Measurements from ENCODE around the gene PCSK4. TPM values are rescaled to one million over a fixed set of nuclear protein-coding genes. Genes with fewer than 3 reads are reported as not detected.

The PCSK4 gene
- total RNA-seq, 1 experiment from 2014 or later, result 3.9 TPM

GRCh38 chr19:1433119-1434039 is 56.8 kb downstream of the PCSK4 start:
- no peaks in the 10 kb centered on the region for H3K27me3 ChIP-seq (ENCODE audit: low read length)
- no TSS peak for BruUV-seq (replicated peaks)
- H3K9me3 ChIP-seq (ENCODE audit: low read length), result no peaks in the 10 kb centered on the region
- H3F3A ChIP-seq (ENCODE audit: low read length, unreplicated experiment), result no peaks in the 10 kb centered on the region
- intact Hi-C loops (cut with micrococcal nuclease), result no loop called here
- POLR2A ChIA-PET (ENCODE audit: unreplicated experiment), result no interaction called here
- no peak for TF ChIP-seq EZH2phosphoT487 (IDR thresholded peaks at IDR 0.05; ENCODE audit: borderline replicate concordance, low read length)
- H3K36me3 ChIP-seq (ENCODE audit: low read depth, low read length), result no peaks in the 10 kb centered on the region; the same call in 1 of the 2 replicates
- no peak for ATAC-seq
- H2AFZ ChIP-seq (ENCODE audit: low read length), result no peak overlapping the region
- no peak overlapping the region for H3K4me3 ChIP-seq (ENCODE audit: low read length)
- H3K4me2 ChIP-seq (ENCODE audit: low read length), result no peak overlapping the region
- no peaks in the 10 kb centered on the region for H3K9me2 ChIP-seq (replicated peaks; ENCODE audit: low read length)
- H3K79me2 ChIP-seq (ENCODE audit: low read length), result peaks cover 3% of the 10 kb centered on the region
- H3K27ac ChIP-seq (ENCODE audit: low read length), result no peak overlapping the region
- no peak for DNase-seq
- H3K9ac ChIP-seq (ENCODE audit: low read length), result no peak overlapping the region
- no peaks in the 10 kb centered on the region for H3K4me1 ChIP-seq (ENCODE audit: insufficient read depth, low read length)
- no peaks in the 10 kb centered on the region for H4K20me1 ChIP-seq (ENCODE audit: low read length)
- CTCF ChIA-PET, result interaction anchor here (0.6 kb wide), 1 partner anchor 11 kb away, joined by 3 read pairs; no protein-coding TSS in a partner anchor

- ChIA-PET CTCF (interaction anchor here (0.6 kb wide), 1 partner anchor 12 kb away, joined by 3 read pairs; no protein-coding TSS in a partner anchor), POLR2A (ENCODE audit: unreplicated experiment) (no interaction called here)
- DNase-seq (no peak), ATAC-seq (no peak)
- Histone ChIP-seq H3K36me3 (ENCODE audit: low read depth, low read length) (no peaks in the 10 kb centered on the region; the same call in 1 of the 2 replicates), H3K79me2 (ENCODE audit: low read length) (no peaks in the 10 kb centered on the region), H3K27me3 (ENCODE audit: low read length) (no peaks in the 10 kb centered on the region), H2AFZ (ENCODE audit: low read length) (no peak overlapping the region), H3F3A (ENCODE audit: low read length, unreplicated experiment) (no peaks in the 10 kb centered on the region), H3K4me1 (ENCODE audit: insufficient read depth, low read length) (no peaks in the 10 kb centered on the region), H3K4me3 (ENCODE audit: low read length) (no peak overlapping the region), H4K20me1 (ENCODE audit: low read length) (no peaks in the 10 kb centered on the region), H3K4me2 (ENCODE audit: low read length) (no peak overlapping the region), H3K27ac (ENCODE audit: low read length) (no peak overlapping the region), H3K9me3 (ENCODE audit: low read length) (no peaks in the 10 kb centered on the region), H3K9me2 (replicated peaks; ENCODE audit: low read length) (no peaks in the 10 kb centered on the region), H3K9ac (ENCODE audit: low read length) (no peak overlapping the region)
- intact Hi-C loops (cut with micrococcal nuclease), result no loop called here
- TF ChIP-seq EZH2phosphoT487 (IDR thresholded peaks at IDR 0.05; ENCODE audit: borderline replicate concordance, low read length) (no peak), CTCF (conservative IDR thresholded peaks at IDR 0.05; ENCODE audit: low read depth, low read length) (no peak), EZH2 (IDR thresholded peaks at IDR 0.05; ENCODE audit: low read length, unreplicated experiment) (no peak)
- BruUV-seq (replicated peaks), result no TSS peak
These were observed 57.7 kb downstream of the PCSK4 start for GRCh38 chr19:1432507-1432887.

- H4K20me1 ChIP-seq (ENCODE audit: low read length), result no peaks in the 10 kb centered on the region
- no peak overlapping the region for H2AFZ ChIP-seq (ENCODE audit: low read length)
- no peak overlapping the region for H3K4me3 ChIP-seq (ENCODE audit: low read length)
- H3K4me2 ChIP-seq (ENCODE audit: low read length), result no peak overlapping the region
- POLR2A ChIA-PET (ENCODE audit: unreplicated experiment), result no interaction called here
- H3K9me3 ChIP-seq (ENCODE audit: low read length), result no peaks in the 10 kb centered on the region
- no TSS peak for BruUV-seq (replicated peaks)
- no peak for ATAC-seq
- no peaks in the 10 kb centered on the region for H3K4me1 ChIP-seq (ENCODE audit: insufficient read depth, low read length)
- no peaks in the 10 kb centered on the region; the same call in 1 of the 2 replicates for H3K36me3 ChIP-seq (ENCODE audit: low read depth, low read length)
- no peak for TF ChIP-seq EZH2 (IDR thresholded peaks at IDR 0.05; ENCODE audit: low read length, unreplicated experiment)
- no peak for TF ChIP-seq EZH2phosphoT487 (IDR thresholded peaks at IDR 0.05; ENCODE audit: borderline replicate concordance, low read length)
- TF ChIP-seq CTCF (conservative IDR thresholded peaks at IDR 0.05; ENCODE audit: low read depth, low read length), result no peak
- no peak overlapping the region for H3K9ac ChIP-seq (ENCODE audit: low read length)
- intact Hi-C loops (cut with micrococcal nuclease), result no loop called here
- no peaks in the 10 kb centered on the region for H3K9me2 ChIP-seq (replicated peaks; ENCODE audit: low read length)
- no peak overlapping the region for H3K27ac ChIP-seq (ENCODE audit: low read length)
- no peaks in the 10 kb centered on the region for H3F3A ChIP-seq (ENCODE audit: low read length, unreplicated experiment)
- no peak for DNase-seq
- H3K79me2 ChIP-seq (ENCODE audit: low read length), result no peaks in the 10 kb centered on the region
- H3K27me3 ChIP-seq (ENCODE audit: low read length), result no peaks in the 10 kb centered on the region
- CTCF ChIA-PET, result no interaction called here
These were observed 58.2 kb downstream of the PCSK4 start for GRCh38 chr19:1431759-1432506.
